Nephron progenitor cell (in vitro differentiated cells): ENCODE data around the gene TRERF1.

Experiments used
- DNase-seq: peaks from one replicate; pipeline ENCODE4 v3.0.0; 2021
- H3K27ac Mint-ChIP-seq: 2 replicates; pipeline ENCODE4 v1.8.0; 2021; ENCODE audit warnings: mild to moderate bottlenecking, moderate library complexity, mixed read lengths
- H3K27me3 Mint-ChIP-seq: 2 replicates; pipeline ENCODE4 v1.8.0; 2021; ENCODE audit warnings: mild to moderate bottlenecking, low read depth, mixed read lengths; ENCODE audit not compliant: poor library complexity
- H3K36me3 Mint-ChIP-seq: 2 replicates; pipeline ENCODE4 v1.8.0; 2021; ENCODE audit warnings: low read depth, mixed read lengths
- H3K4me1 Mint-ChIP-seq: 2 replicates; pipeline ENCODE4 v1.8.0; 2021; ENCODE audit warnings: mixed read lengths
- H3K4me3 Mint-ChIP-seq: 2 replicates; pipeline ENCODE4 v1.8.0; 2021; ENCODE audit warnings: mild to moderate bottlenecking, moderate library complexity, mixed read lengths
- H3K9me3 Mint-ChIP-seq: 2 replicates; pipeline ENCODE4 v1.8.0; 2021; ENCODE audit warnings: mild to moderate bottlenecking, moderate library complexity, mixed read lengths
- TF ChIP-seq, protein P1 (sequence below): fragments of 200-600 bp; sonication (generic); IDR thresholded peaks from 2 replicates; pipeline ENCODE4 v1.5.0; 2021; ENCODE audit warnings: antibody characterized with exemption

Gene TRERF1

DNA sequence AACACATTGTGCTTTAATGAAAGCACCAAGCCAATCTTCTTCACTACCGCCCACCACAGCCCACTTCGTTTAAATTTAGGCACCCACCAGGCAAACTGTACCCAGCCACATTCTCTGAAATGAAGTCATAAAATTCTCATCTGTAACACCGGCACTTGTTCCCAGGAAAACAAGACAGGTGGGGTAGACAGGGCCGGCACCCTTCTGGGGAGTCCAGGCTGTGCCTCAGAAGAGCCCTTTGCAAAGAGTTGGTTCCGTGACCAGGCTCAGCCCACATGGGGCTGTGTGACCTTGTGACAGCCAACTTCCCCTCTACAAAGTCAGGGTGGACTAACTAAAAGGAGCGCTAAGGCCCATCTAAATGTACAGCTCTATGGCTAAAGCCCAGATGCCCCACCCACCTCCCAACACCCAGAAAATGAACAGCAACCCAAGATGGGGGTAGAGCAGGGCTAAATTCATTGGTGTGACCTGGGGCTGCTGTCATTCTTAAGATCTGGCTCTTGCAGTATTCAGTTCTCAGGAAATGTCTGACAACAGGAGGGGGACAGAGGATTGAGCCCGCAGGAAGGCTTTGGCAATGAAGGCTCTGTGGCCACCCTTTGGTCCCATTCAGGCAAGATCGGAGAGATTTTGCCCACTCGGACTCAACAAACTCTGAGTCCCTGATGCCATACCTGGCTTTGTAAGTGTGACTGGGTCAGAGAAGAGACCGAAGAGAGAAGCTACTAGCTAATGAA, 56.7 kb downstream of the TRERF1 start:
- TF ChIP-seq, protein P1, sequence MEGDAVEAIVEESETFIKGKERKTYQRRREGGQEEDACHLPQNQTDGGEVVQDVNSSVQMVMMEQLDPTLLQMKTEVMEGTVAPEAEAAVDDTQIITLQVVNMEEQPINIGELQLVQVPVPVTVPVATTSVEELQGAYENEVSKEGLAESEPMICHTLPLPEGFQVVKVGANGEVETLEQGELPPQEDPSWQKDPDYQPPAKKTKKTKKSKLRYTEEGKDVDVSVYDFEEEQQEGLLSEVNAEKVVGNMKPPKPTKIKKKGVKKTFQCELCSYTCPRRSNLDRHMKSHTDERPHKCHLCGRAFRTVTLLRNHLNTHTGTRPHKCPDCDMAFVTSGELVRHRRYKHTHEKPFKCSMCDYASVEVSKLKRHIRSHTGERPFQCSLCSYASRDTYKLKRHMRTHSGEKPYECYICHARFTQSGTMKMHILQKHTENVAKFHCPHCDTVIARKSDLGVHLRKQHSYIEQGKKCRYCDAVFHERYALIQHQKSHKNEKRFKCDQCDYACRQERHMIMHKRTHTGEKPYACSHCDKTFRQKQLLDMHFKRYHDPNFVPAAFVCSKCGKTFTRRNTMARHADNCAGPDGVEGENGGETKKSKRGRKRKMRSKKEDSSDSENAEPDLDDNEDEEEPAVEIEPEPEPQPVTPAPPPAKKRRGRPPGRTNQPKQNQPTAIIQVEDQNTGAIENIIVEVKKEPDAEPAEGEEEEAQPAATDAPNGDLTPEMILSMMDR, result no peak
- Mint-ChIP-seq H3K4me1 (peaks cover 25% of the 10 kb centered on the region), H3K27me3 (peaks cover 20% of the 10 kb centered on the region), H3K9me3 (no peaks in the 10 kb centered on the region), H3K27ac (peak overlapping the region; percentile 3), H3K36me3 (no peaks in the 10 kb centered on the region), H3K4me3 (no peak overlapping the region)
- no peak for DNase-seq

DNA sequence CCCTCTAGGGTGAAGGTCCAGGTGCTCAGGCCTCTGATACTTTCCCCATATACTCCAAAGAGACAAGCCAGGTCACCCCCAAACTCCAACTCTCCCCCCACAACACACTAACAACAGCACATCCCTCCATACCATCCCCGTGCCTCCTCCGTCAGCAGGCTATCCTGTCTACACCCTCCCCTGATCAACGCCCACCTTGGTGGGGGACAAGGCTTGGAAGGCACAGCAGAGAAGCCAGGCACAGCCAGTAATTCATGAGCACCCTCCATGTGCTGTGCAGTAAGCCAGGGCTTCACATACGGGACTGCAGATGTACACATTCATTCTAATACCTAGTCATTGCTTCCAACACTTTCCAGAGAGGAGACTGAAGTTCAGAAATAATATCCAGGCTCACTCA, 57.6 kb downstream of the TRERF1 start:
- Mint-ChIP-seq H3K4me1 (peaks cover 25% of the 10 kb centered on the region), H3K27ac (no peak overlapping the region), H3K36me3 (no peaks in the 10 kb centered on the region), H3K27me3 (peaks cover 20% of the 10 kb centered on the region), H3K4me3 (no peak overlapping the region), H3K9me3 (no peaks in the 10 kb centered on the region)
- TF ChIP-seq, protein P1, result no peak
- DNase-seq, result no peak

DNA sequence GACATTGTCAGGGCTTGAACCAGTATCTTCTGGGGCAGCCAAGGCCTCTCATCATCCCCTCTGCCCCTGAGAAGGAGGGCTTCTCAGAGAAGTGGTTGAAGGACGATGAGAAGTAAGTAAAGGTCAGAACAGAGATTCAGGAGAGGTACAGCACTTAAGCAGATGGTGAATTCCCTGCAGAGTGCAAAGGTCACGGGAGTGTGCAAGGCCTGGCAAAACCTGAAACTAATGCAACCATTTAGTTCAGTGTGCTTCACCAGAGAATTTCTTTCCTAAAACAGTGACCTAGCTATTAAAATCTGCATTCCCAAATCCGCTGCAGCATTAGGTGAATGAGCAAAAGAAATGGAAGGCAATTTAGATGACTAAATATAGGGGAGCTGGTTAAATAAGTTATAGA, 58.4 kb downstream of the TRERF1 start:
- peaks cover 14% of the 10 kb centered on the region for H3K27me3 Mint-ChIP-seq
- TF ChIP-seq, protein P1, result no peak
- DNase-seq, result peak; percentile 19
- H3K4me1 Mint-ChIP-seq, result peaks cover 25% of the 10 kb centered on the region
- peak overlapping the region; percentile 84 for H3K27ac Mint-ChIP-seq
- H3K4me3 Mint-ChIP-seq, result no peak overlapping the region
- no peaks in the 10 kb centered on the region for H3K36me3 Mint-ChIP-seq
- H3K9me3 Mint-ChIP-seq, result no peaks in the 10 kb centered on the region

DNA sequence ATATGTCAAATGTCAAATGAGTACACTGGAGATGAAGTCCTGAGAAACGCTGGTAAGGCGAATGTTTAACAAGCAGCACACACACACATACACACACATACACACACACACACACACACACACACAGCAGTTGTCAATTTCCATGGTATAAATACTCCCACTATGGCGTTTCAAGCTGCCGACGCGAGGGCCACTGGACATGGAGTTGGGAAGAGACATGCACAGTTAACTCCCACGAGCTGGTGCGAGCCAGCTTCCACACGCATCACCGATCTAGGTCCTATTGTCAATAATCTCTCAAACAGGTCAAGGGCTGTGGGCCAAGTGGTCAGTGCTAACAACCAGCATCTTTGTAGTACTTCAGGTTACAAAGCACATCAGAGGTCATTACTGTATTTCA, 58.9 kb downstream of the TRERF1 start:
- H3K4me1 Mint-ChIP-seq, result peaks cover 25% of the 10 kb centered on the region
- H3K4me3 Mint-ChIP-seq, result no peak overlapping the region
- DNase-seq, result peak; percentile 18
- no peaks in the 10 kb centered on the region for H3K36me3 Mint-ChIP-seq
- TF ChIP-seq, protein P1, result no peak
- H3K27me3 Mint-ChIP-seq, result peaks cover 12% of the 10 kb centered on the region
- no peaks in the 10 kb centered on the region for H3K9me3 Mint-ChIP-seq
- peak overlapping the region; percentile 84 for H3K27ac Mint-ChIP-seq

DNA sequence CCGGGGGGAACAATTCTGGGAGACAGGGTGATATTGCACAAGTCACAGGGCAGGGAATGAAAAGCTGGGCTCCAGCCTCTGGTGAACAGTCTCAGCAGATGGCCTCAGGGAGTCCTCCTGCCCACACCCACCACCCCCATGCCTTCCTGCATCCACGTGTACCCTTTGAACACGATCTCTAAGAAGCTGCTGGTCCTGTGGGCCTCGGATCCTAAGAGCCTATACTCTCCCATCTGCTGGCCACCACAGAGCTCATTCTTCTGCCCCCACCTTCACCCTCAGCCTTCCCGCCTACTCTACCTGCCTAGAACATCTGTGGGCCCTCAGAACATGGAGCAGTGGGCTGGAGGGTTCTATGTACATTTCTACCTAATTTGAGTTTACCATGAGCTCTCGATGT, 60.3 kb downstream of the TRERF1 start:
- no peaks in the 10 kb centered on the region for H3K9me3 Mint-ChIP-seq
- no peak for DNase-seq
- no peak overlapping the region for H3K4me3 Mint-ChIP-seq
- H3K36me3 Mint-ChIP-seq, result no peaks in the 10 kb centered on the region
- no peak overlapping the region for H3K27ac Mint-ChIP-seq
- TF ChIP-seq, protein P1, result no peak
- peaks cover 3% of the 10 kb centered on the region for H3K27me3 Mint-ChIP-seq
- peaks cover 25% of the 10 kb centered on the region for H3K4me1 Mint-ChIP-seq

DNA sequence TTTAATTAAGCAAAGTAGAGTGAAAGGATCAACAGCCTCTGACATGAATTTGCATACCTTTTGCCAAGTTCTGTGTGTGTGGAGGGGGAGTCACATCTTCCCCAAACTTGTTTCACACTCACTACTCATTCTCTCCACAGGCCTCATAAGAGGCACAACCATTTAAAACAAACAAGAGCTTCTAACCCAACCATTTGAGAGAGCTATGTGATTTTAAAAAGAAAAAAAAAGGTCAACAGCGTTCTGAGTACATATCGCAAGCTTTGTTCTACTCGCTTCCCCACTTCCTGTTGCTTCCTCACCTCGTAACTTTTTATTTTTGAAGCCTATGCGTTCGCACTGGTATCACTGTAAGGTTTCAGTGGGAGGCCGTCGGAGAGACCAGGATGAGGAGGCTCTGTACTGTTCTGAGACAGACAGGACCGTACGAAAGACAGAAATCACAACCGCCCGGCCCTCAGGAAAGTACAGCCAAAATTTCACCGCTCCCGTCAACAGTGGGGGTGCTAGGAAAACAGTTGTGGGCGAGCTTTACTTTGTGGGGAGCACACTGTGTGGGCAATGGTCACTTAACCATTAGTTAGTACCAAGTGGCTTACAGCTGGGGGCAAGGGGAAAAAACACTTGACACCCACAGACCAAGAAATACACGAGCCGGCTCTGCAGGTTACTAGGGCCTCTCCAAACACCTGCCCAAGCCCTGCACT, 61.3 kb downstream of the TRERF1 start:
- DNase-seq, result no peak
- peaks cover 25% of the 10 kb centered on the region for H3K4me1 Mint-ChIP-seq
- no peaks in the 10 kb centered on the region for H3K9me3 Mint-ChIP-seq
- no peak overlapping the region for H3K4me3 Mint-ChIP-seq
- TF ChIP-seq, protein P1, result no peak
- peak overlapping the region; percentile 73 for H3K27ac Mint-ChIP-seq
- H3K36me3 Mint-ChIP-seq, result no peaks in the 10 kb centered on the region
- peaks cover 8% of the 10 kb centered on the region for H3K27me3 Mint-ChIP-seq
